ENCODE measurements around the gene HIPK1. TPM values are rescaled to one million over a fixed set of nuclear protein-coding genes. Genes with fewer than 3 reads are reported as not detected.

Gene HIPK1
- total and polyA plus RNA-seq, 2 experiments from 2014 or later: 7.6 to 23.6 TPM

- Histone ChIP-seq H3K79me2 (ENCODE audit: insufficient read depth) (peaks cover 36% of the 10 kb centered on the region), H2AFZ (no peak overlapping the region), H3K27me3 (replicated peaks; ENCODE audit: insufficient read depth) (no peaks in the 10 kb centered on the region), H3K4me1 (ENCODE audit: insufficient read depth) (peaks cover 17% of the 10 kb centered on the region), H3F3A (ENCODE audit: insufficient read depth) (peaks cover 27% of the 10 kb centered on the region), H3K4me2 (ENCODE audit: unreplicated experiment) (no peak overlapping the region), H3K9ac (no peak overlapping the region), H3K9me3 (ENCODE audit: low read depth) (no peaks in the 10 kb centered on the region), H4K20me1 (ENCODE audit: insufficient read depth) (no peaks in the 10 kb centered on the region), H3K27ac (no peak overlapping the region), H3K36me3 (ENCODE audit: low read depth) (peaks cover 19% of the 10 kb centered on the region; the same call in 1 of the 2 replicates), H3K9me2 (ENCODE audit: insufficient read depth) (no peaks in the 10 kb centered on the region), H3K4me3 (no peak overlapping the region)
- TF ChIP-seq EZH2 (IDR thresholded peaks at IDR 0.05; ENCODE audit: insufficient read depth, poor library complexity, severe bottlenecking) (no peak), EZH2phosphoT487 (IDR thresholded peaks at IDR 0.05; ENCODE audit: insufficient read depth, low read depth) (no peak)
- no peak for DNase-seq
- in situ Hi-C loops (cut with MboI): no loop called here
- 95 to 100% methylated on average over 3 of the region's 3 CpGs for WGBS, 2 experiments (ENCODE audit: low coverage in 1 of 2, low lambda C conversion rate in 2 of 2, missing lambda C conversion rate in 2 of 2)
These were observed 27.9 kb upstream of the HIPK1 start for GRCh38 chr1:113901191-113901590.

GRCh38 chr1:113903501-113904292, 25.4 kb upstream of the HIPK1 start:
- DNase-seq: peak; percentile 21
- H3F3A ChIP-seq (ENCODE audit: insufficient read depth): peaks cover 27% of the 10 kb centered on the region
- no peaks in the 10 kb centered on the region for H3K27me3 ChIP-seq (replicated peaks; ENCODE audit: insufficient read depth)
- H3K9me3 ChIP-seq (ENCODE audit: low read depth): no peaks in the 10 kb centered on the region
- peak overlapping the region; percentile 94 for H3K27ac ChIP-seq
- H3K79me2 ChIP-seq (ENCODE audit: insufficient read depth): peaks cover 47% of the 10 kb centered on the region
- H3K4me2 ChIP-seq (ENCODE audit: unreplicated experiment): peak overlapping the region; percentile 89
- H3K9ac ChIP-seq: peak overlapping the region; percentile 93
- no peaks in the 10 kb centered on the region for H3K9me2 ChIP-seq (ENCODE audit: insufficient read depth)
- 0 out of 2 replicates have a peak, but pooled peaks cover 4% of the 10 kb centered on the region for H3K36me3 ChIP-seq (ENCODE audit: low read depth)
- in situ Hi-C loops (cut with MboI): no loop called here
- no peak for TF ChIP-seq EZH2 (IDR thresholded peaks at IDR 0.05; ENCODE audit: insufficient read depth, poor library complexity, severe bottlenecking)
- TF ChIP-seq EZH2phosphoT487 (IDR thresholded peaks at IDR 0.05; ENCODE audit: insufficient read depth, low read depth): no peak
- no peaks in the 10 kb centered on the region for H4K20me1 ChIP-seq (ENCODE audit: insufficient read depth)
- peak overlapping the region; percentile 94 for H2AFZ ChIP-seq
- 25 to 26% methylated on average over 7 of the region's 7 CpGs for WGBS, 2 experiments (ENCODE audit: low coverage in 1 of 2, low lambda C conversion rate in 2 of 2, missing lambda C conversion rate in 2 of 2)
- H3K4me3 ChIP-seq: peak overlapping the region; percentile 86
- H3K4me1 ChIP-seq (ENCODE audit: insufficient read depth): peaks cover 17% of the 10 kb centered on the region

GRCh38 chr1:113904293-113904673, 24.8 kb upstream of the HIPK1 start:
- in situ Hi-C loops (cut with MboI): no loop called here
- Histone ChIP-seq H3K27ac (peak overlapping the region; percentile 94), H3K9me3 (ENCODE audit: low read depth) (no peaks in the 10 kb centered on the region), H3K4me3 (peak overlapping the region; percentile 86), H4K20me1 (ENCODE audit: insufficient read depth) (no peaks in the 10 kb centered on the region), H3K36me3 (ENCODE audit: low read depth) (peaks cover 8% of the 10 kb centered on the region; the same call in 1 of the 2 replicates), H3K9ac (peak overlapping the region; percentile 93), H3K79me2 (ENCODE audit: insufficient read depth) (peaks cover 47% of the 10 kb centered on the region), H3K27me3 (replicated peaks; ENCODE audit: insufficient read depth) (no peaks in the 10 kb centered on the region), H3K4me2 (ENCODE audit: unreplicated experiment) (peak overlapping the region; percentile 89), H3F3A (ENCODE audit: insufficient read depth) (peaks cover 22% of the 10 kb centered on the region), H3K4me1 (ENCODE audit: insufficient read depth) (peaks cover 12% of the 10 kb centered on the region), H3K9me2 (ENCODE audit: insufficient read depth) (no peaks in the 10 kb centered on the region), H2AFZ (peak overlapping the region; percentile 94)
- 1 to 3% methylated on average over 11 of the region's 11 CpGs for WGBS, 2 experiments (ENCODE audit: low coverage in 1 of 2, low lambda C conversion rate in 2 of 2, missing lambda C conversion rate in 2 of 2)
- TF ChIP-seq EZH2 (IDR thresholded peaks at IDR 0.05; ENCODE audit: insufficient read depth, poor library complexity, severe bottlenecking) (no peak), EZH2phosphoT487 (IDR thresholded peaks at IDR 0.05; ENCODE audit: insufficient read depth, low read depth) (no peak)
- no peak for DNase-seq

- peaks cover 47% of the 10 kb centered on the region for H3K79me2 ChIP-seq (ENCODE audit: insufficient read depth)
- H3K4me3 ChIP-seq: peak within 1 kb of the TSS; percentile 86
- TF ChIP-seq EZH2phosphoT487 (IDR thresholded peaks at IDR 0.05; ENCODE audit: insufficient read depth, low read depth): no peak
- no peak for TF ChIP-seq EZH2 (IDR thresholded peaks at IDR 0.05; ENCODE audit: insufficient read depth, poor library complexity, severe bottlenecking)
- peak within 1 kb of the TSS; percentile 97 for H3K4me2 ChIP-seq (ENCODE audit: unreplicated experiment)
- WGBS, 2 experiments (ENCODE audit: low coverage in 1 of 2, low lambda C conversion rate in 2 of 2, missing lambda C conversion rate in 2 of 2): 0 to 1% methylated on average over 55 to 67 of the region's 67 CpGs
- H2AFZ ChIP-seq: peak within 1 kb of the TSS; percentile 94
- peaks cover 16% of the 10 kb centered on the region for H3F3A ChIP-seq (ENCODE audit: insufficient read depth)
- in situ Hi-C loops (cut with MboI): no loop called here
- peak; percentile 100 for DNase-seq
- H3K9ac ChIP-seq: peak within 1 kb of the TSS; percentile 93
- H3K9me2 ChIP-seq (ENCODE audit: insufficient read depth): no peaks in the 10 kb centered on the region
- H3K9me3 ChIP-seq (ENCODE audit: low read depth): no peaks in the 10 kb centered on the region
- H3K36me3 ChIP-seq (ENCODE audit: low read depth): peaks cover 8% of the 10 kb centered on the region; the same call in 1 of the 2 replicates
- peak within 1 kb of the TSS; percentile 94 for H3K27ac ChIP-seq
- H3K27me3 ChIP-seq (replicated peaks; ENCODE audit: insufficient read depth): no peaks in the 10 kb centered on the region
- peaks cover 8% of the 10 kb centered on the region for H3K4me1 ChIP-seq (ENCODE audit: insufficient read depth)
- H4K20me1 ChIP-seq (ENCODE audit: insufficient read depth): no peaks in the 10 kb centered on the region
These were observed 24.3 kb upstream of the HIPK1 start, which contains the start of the genes AP4B1 and DCLRE1B for GRCh38 chr1:113904674-113905434. AP4B1 (minus strand) TSS chr1:113904799; CDS start chr1:113904717, 82 bp downstream. DCLRE1B (plus strand) TSS chr1:113905326; CDS start chr1:113905587, 261 bp downstream.
